H1 (cell line): ENCODE measurements around the gene ZNF394. TPM values are rescaled to one million over a fixed set of nuclear protein-coding genes. Genes with fewer than 3 reads are reported as not detected.

Source experiments
- KDM1A ChIP-seq: fragments of 200-600, 300-600 bp; sonication (generic); IDR thresholded peaks from 2 replicates; pipeline ENCODE4 v1.7.1; 2016; ENCODE audit warnings: mild to moderate bottlenecking, low read length, borderline replicate concordance
- TAF7 ChIP-seq: optimal IDR thresholded peaks from 2 replicates; pipeline ENCODE3; 2011; ENCODE audit warnings: low read depth, mild to moderate bottlenecking, inconsistent platforms, low read length, moderate library complexity, borderline replicate concordance
- polyA plus RNA-seq, 7 experiments: library from polyadenylated mRNA; depleted of rRNA in 3 of 7; stranded (reverse) in 5 of 7; unstranded in 2 of 7; fragments of >200 nt in 5 of 7; fragments of 200-250 nt in 2 of 7; gene quantifications; 1 replicate in 5 of 7; 2 replicates in 1 of 7; 4 replicates in 1 of 7; pipeline versions ENCODE4 v1.2.1 to v1.2.3, GENCODE V29; 2011 to 2013; ENCODE audit warnings: missing spikeins in 2 of 7, mixed read lengths in 2 of 7
- total RNA-seq: library from RNA; stranded (reverse); fragmentation: NEBNext Ultra II Directional; extraction: Animal tissue kit (Norgen Biotek cat#: 25700); gene quantifications from 2 replicates; pipeline ENCODE4 v1.2.1, GENCODE V29; 2021
- TF ChIP-seq, protein P1 (sequence below): fragments of 300-600 bp; sonication (generic); IDR thresholded peaks from 2 replicates; pipeline ENCODE4 v1.7.1; 2012; ENCODE audit warnings: low read length, moderate library complexity, mild to moderate bottlenecking, inconsistent platforms; ENCODE audit not compliant: insufficient replicate concordance

ZNF394 gene
- total and polyA plus RNA-seq, 2 of the 8 experiments (the other 6 are each of a cell fraction or from before 2014, with no cell fraction given) = 6.6 to 19.3 TPM

DNA sequence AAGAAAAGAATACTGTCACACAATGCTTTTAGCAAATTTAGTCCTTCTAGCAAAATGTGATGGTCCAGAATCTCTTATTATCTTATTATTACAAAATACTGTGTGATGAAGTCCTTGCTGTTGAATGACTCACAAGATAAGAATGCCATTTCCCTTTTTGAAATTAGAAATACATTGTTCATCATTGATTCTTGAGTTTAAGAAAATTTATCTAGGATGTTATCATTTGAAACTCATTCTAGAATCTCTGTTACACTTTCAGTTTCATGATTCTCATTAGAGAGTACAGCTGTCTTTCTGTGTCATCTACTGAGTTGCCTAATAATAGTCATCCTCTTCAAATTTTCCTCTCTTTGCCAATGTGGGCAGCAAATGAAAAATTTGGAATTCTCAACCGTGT is 14.0 kb upstream of the ZNF394 start (continued):
- TF ChIP-seq, protein P1, sequence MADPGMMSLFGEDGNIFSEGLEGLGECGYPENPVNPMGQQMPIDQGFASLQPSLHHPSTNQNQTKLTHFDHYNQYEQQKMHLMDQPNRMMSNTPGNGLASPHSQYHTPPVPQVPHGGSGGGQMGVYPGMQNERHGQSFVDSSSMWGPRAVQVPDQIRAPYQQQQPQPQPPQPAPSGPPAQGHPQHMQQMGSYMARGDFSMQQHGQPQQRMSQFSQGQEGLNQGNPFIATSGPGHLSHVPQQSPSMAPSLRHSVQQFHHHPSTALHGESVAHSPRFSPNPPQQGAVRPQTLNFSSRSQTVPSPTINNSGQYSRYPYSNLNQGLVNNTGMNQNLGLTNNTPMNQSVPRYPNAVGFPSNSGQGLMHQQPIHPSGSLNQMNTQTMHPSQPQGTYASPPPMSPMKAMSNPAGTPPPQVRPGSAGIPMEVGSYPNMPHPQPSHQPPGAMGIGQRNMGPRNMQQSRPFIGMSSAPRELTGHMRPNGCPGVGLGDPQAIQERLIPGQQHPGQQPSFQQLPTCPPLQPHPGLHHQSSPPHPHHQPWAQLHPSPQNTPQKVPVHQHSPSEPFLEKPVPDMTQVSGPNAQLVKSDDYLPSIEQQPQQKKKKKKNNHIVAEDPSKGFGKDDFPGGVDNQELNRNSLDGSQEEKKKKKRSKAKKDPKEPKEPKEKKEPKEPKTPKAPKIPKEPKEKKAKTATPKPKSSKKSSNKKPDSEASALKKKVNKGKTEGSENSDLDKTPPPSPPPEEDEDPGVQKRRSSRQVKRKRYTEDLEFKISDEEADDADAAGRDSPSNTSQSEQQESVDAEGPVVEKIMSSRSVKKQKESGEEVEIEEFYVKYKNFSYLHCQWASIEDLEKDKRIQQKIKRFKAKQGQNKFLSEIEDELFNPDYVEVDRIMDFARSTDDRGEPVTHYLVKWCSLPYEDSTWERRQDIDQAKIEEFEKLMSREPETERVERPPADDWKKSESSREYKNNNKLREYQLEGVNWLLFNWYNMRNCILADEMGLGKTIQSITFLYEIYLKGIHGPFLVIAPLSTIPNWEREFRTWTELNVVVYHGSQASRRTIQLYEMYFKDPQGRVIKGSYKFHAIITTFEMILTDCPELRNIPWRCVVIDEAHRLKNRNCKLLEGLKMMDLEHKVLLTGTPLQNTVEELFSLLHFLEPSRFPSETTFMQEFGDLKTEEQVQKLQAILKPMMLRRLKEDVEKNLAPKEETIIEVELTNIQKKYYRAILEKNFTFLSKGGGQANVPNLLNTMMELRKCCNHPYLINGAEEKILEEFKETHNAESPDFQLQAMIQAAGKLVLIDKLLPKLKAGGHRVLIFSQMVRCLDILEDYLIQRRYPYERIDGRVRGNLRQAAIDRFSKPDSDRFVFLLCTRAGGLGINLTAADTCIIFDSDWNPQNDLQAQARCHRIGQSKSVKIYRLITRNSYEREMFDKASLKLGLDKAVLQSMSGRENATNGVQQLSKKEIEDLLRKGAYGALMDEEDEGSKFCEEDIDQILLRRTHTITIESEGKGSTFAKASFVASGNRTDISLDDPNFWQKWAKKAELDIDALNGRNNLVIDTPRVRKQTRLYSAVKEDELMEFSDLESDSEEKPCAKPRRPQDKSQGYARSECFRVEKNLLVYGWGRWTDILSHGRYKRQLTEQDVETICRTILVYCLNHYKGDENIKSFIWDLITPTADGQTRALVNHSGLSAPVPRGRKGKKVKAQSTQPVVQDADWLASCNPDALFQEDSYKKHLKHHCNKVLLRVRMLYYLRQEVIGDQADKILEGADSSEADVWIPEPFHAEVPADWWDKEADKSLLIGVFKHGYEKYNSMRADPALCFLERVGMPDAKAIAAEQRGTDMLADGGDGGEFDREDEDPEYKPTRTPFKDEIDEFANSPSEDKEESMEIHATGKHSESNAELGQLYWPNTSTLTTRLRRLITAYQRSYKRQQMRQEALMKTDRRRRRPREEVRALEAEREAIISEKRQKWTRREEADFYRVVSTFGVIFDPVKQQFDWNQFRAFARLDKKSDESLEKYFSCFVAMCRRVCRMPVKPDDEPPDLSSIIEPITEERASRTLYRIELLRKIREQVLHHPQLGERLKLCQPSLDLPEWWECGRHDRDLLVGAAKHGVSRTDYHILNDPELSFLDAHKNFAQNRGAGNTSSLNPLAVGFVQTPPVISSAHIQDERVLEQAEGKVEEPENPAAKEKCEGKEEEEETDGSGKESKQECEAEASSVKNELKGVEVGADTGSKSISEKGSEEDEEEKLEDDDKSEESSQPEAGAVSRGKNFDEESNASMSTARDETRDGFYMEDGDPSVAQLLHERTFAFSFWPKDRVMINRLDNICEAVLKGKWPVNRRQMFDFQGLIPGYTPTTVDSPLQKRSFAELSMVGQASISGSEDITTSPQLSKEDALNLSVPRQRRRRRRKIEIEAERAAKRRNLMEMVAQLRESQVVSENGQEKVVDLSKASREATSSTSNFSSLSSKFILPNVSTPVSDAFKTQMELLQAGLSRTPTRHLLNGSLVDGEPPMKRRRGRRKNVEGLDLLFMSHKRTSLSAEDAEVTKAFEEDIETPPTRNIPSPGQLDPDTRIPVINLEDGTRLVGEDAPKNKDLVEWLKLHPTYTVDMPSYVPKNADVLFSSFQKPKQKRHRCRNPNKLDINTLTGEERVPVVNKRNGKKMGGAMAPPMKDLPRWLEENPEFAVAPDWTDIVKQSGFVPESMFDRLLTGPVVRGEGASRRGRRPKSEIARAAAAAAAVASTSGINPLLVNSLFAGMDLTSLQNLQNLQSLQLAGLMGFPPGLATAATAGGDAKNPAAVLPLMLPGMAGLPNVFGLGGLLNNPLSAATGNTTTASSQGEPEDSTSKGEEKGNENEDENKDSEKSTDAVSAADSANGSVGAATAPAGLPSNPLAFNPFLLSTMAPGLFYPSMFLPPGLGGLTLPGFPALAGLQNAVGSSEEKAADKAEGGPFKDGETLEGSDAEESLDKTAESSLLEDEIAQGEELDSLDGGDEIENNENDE = no peak
- TF ChIP-seq TAF7 = no peak
- TF ChIP-seq KDM1A = no peak
